ENCODE results near the gene ADI1. TPM values are rescaled to one million over a fixed set of nuclear protein-coding genes. Genes with fewer than 3 reads are reported as not detected.

ADI1 gene
- total and polyA plus RNA-seq, 10 of the 15 experiments (the other 5 are each of a cell fraction or from before 2014, with no cell fraction given) = 4.4 to 78.7 (median 17.2) TPM

DNA sequence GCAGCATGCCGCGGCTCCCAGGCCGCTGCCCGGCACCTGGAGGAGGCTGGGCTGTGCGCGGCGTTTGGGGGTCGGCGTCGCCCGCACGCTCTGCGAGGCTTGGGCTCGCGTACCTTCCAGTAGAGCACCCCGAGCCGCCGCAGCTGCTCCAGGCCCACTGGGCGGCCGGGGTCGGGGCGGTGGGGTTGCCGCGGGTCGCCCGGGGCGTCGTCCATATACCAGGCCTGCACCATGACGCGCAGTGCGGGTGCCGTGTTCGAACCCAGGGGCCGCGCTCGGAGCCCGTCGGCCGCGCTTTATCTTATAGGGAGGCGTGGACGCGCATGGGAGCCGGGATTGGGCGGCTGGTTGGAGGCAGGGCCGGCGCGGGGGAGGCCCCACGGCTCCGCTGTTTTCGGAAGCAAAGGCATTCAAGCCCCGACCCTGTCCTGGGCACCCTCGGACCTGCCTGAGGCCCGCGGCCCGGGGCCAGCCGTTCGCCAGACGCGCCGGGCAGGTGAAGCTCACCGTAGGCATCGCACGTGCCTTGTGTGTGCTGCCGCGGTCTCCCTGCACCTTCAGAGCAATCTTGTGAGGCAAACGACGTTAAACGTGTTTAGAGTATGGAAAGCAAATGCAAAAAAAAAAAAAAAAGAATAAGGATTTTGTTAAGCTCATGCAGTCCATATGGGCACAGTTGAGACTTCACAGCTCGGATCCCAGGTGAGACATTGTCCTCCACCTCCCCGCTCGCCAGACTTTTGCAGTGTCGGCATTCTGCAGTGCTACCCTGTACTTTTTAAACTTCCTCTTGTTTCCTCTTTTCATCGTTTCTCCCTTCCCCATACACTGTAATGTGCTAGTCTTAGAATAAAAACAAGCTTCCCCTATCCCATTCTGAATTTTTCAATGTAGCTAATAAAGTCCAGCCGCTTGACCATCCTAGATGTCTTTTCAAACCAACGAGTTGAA, at the start of gene ADI1 (continued):
- TF ChIP-seq BACH1 (IDR thresholded peaks at IDR 0.05; ENCODE audit: borderline replicate concordance) (peak; percentile 6), ZNF207 (IDR thresholded peaks at IDR 0.05; ENCODE audit: borderline replicate concordance) (no peak; the same call in 1 of the 2 replicates), RUNX3 (IDR thresholded peaks at IDR 0.05; ENCODE audit: low read length) (no peak), ATF7 (IDR thresholded peaks at IDR 0.05; ENCODE audit: low read depth) (no peak), WRNIP1 (IDR thresholded peaks at IDR 0.05; ENCODE audit: borderline replicate concordance, low read depth, low read length) (no peak), ZZZ3 (IDR thresholded peaks at IDR 0.05; ENCODE audit: control insufficient read depth, insufficient read length, low read depth) (no peak), NR2F1 (conservative IDR thresholded peaks at IDR 0.05) (0 out of 2 replicates have a peak, but pooled peaks have one; percentile 34), DPF2 (IDR thresholded peaks at IDR 0.05) (peak; percentile 74; the same call in 1 of the 2 replicates)
- TF ChIP-seq, protein P1, sequence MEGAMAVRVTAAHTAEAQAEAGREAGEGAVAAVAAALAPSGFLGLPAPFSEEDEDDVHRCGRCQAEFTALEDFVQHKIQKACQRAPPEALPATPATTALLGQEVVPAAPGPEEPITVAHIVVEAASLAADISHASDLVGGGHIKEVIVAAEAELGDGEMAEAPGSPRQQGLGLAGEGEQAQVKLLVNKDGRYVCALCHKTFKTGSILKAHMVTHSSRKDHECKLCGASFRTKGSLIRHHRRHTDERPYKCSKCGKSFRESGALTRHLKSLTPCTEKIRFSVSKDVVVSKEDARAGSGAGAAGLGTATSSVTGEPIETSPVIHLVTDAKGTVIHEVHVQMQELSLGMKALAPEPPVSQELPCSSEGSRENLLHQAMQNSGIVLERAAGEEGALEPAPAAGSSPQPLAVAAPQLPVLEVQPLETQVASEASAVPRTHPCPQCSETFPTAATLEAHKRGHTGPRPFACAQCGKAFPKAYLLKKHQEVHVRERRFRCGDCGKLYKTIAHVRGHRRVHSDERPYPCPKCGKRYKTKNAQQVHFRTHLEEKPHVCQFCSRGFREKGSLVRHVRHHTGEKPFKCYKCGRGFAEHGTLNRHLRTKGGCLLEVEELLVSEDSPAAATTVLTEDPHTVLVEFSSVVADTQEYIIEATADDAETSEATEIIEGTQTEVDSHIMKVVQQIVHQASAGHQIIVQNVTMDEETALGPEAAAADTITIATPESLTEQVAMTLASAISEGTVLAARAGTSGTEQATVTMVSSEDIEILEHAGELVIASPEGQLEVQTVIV (IDR thresholded peaks at IDR 0.05; ENCODE audit: borderline replicate concordance, partially characterized antibody) = no peak
- TF ChIP-seq, protein P2, sequence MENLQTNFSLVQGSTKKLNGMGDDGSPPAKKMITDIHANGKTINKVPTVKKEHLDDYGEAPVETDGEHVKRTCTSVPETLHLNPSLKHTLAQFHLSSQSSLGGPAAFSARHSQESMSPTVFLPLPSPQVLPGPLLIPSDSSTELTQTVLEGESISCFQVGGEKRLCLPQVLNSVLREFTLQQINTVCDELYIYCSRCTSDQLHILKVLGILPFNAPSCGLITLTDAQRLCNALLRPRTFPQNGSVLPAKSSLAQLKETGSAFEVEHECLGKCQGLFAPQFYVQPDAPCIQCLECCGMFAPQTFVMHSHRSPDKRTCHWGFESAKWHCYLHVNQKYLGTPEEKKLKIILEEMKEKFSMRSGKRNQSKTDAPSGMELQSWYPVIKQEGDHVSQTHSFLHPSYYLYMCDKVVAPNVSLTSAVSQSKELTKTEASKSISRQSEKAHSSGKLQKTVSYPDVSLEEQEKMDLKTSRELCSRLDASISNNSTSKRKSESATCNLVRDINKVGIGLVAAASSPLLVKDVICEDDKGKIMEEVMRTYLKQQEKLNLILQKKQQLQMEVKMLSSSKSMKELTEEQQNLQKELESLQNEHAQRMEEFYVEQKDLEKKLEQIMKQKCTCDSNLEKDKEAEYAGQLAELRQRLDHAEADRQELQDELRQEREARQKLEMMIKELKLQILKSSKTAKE (IDR thresholded peaks at IDR 0.05; ENCODE audit: low read depth, poor library complexity, severe bottlenecking) = no peak
- TF ChIP-seq, protein P3, sequence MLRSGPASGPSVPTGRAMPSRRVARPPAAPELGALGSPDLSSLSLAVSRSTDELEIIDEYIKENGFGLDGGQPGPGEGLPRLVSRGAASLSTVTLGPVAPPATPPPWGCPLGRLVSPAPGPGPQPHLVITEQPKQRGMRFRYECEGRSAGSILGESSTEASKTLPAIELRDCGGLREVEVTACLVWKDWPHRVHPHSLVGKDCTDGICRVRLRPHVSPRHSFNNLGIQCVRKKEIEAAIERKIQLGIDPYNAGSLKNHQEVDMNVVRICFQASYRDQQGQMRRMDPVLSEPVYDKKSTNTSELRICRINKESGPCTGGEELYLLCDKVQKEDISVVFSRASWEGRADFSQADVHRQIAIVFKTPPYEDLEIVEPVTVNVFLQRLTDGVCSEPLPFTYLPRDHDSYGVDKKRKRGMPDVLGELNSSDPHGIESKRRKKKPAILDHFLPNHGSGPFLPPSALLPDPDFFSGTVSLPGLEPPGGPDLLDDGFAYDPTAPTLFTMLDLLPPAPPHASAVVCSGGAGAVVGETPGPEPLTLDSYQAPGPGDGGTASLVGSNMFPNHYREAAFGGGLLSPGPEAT (IDR thresholded peaks at IDR 0.05; ENCODE audit: low read depth) = no peak
- TF ChIP-seq, protein P4, sequence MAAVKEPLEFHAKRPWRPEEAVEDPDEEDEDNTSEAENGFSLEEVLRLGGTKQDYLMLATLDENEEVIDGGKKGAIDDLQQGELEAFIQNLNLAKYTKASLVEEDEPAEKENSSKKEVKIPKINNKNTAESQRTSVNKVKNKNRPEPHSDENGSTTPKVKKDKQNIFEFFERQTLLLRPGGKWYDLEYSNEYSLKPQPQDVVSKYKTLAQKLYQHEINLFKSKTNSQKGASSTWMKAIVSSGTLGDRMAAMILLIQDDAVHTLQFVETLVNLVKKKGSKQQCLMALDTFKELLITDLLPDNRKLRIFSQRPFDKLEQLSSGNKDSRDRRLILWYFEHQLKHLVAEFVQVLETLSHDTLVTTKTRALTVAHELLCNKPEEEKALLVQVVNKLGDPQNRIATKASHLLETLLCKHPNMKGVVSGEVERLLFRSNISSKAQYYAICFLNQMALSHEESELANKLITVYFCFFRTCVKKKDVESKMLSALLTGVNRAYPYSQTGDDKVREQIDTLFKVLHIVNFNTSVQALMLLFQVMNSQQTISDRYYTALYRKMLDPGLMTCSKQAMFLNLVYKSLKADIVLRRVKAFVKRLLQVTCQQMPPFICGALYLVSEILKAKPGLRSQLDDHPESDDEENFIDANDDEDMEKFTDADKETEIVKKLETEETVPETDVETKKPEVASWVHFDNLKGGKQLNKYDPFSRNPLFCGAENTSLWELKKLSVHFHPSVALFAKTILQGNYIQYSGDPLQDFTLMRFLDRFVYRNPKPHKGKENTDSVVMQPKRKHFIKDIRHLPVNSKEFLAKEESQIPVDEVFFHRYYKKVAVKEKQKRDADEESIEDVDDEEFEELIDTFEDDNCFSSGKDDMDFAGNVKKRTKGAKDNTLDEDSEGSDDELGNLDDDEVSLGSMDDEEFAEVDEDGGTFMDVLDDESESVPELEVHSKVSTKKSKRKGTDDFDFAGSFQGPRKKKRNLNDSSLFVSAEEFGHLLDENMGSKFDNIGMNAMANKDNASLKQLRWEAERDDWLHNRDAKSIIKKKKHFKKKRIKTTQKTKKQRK (IDR thresholded peaks at IDR 0.05; ENCODE audit: low read depth, low read length) = no peak
- TF ChIP-seq, protein P5, sequence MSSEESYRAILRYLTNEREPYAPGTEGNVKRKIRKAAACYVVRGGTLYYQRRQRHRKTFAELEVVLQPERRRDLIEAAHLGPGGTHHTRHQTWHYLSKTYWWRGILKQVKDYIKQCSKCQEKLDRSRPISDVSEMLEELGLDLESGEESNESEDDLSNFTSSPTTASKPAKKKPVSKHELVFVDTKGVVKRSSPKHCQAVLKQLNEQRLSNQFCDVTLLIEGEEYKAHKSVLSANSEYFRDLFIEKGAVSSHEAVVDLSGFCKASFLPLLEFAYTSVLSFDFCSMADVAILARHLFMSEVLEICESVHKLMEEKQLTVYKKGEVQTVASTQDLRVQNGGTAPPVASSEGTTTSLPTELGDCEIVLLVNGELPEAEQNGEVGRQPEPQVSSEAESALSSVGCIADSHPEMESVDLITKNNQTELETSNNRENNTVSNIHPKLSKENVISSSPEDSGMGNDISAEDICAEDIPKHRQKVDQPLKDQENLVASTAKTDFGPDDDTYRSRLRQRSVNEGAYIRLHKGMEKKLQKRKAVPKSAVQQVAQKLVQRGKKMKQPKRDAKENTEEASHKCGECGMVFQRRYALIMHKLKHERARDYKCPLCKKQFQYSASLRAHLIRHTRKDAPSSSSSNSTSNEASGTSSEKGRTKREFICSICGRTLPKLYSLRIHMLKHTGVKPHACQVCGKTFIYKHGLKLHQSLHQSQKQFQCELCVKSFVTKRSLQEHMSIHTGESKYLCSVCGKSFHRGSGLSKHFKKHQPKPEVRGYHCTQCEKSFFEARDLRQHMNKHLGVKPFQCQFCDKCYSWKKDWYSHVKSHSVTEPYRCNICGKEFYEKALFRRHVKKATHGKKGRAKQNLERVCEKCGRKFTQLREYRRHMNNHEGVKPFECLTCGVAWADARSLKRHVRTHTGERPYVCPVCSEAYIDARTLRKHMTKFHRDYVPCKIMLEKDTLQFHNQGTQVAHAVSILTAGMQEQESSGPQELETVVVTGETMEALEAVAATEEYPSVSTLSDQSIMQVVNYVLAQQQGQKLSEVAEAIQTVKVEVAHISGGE (CRISPR knock-in tag; IDR thresholded peaks at IDR 0.05) = no peak
